Activated T-cell treated with anti-CD3 and anti-CD28 coated beads for 24 hours (primary cell): ENCODE data around the gene POLR3GL.
A peak's percentile ranks its signal among the peaks of the same experiment; 100 is the strongest.

Source experiments
- DNase-seq: peaks from one replicate; pipeline ENCODE4 v3.0.0-alpha.2; 2020; ENCODE audit warnings: low read depth

The POLR3GL gene

DNA sequence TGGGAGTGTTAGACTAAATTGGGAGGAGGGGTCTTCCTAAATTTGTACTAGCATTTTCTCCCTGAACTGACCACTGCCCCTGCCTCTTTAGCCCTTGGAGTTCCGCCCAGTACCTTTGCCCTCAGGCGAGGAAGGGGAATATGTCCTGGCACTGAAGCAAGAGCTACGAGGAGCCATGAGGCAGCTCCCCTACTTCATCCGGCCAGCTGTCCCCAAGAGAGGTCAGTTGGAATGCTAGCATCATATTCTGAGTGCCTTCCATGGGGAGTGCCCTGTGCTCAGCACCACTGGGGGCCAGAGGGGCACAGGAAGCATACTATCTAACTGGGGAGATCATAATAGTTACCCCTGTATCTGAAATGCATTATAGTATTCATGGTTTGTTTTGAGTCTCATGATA is 10.7 kb downstream of the POLR3GL start:
- no peak for DNase-seq

DNA sequence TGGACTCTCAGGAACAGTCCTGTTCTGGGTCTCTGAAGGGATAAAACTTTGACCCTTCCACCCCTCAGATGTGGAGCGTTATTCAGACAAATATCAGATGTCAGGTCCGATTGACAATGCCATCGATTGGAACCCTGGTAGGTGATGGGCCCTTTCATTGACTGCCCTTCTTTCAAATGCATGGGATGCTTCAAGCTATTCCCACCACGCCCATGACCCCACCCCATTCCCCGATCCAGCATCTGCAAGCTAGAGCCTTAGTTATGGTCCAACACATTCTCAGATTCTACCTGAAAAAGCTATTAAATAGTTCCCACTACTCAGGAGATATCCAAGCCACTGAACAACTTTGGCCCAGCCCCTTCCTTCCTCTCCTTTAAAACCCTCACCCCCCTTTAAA is 12.5 kb downstream of the POLR3GL start:
- no peak for DNase-seq

- DNase-seq: peak; percentile 60
These were observed 13.3 kb downstream of the POLR3GL start for GRCh38 chr1:145977486-145978470.

GRCh38 chr1:145978471-145978853 is 14.0 kb downstream of the POLR3GL start:
- DNase-seq: no peak

DNA sequence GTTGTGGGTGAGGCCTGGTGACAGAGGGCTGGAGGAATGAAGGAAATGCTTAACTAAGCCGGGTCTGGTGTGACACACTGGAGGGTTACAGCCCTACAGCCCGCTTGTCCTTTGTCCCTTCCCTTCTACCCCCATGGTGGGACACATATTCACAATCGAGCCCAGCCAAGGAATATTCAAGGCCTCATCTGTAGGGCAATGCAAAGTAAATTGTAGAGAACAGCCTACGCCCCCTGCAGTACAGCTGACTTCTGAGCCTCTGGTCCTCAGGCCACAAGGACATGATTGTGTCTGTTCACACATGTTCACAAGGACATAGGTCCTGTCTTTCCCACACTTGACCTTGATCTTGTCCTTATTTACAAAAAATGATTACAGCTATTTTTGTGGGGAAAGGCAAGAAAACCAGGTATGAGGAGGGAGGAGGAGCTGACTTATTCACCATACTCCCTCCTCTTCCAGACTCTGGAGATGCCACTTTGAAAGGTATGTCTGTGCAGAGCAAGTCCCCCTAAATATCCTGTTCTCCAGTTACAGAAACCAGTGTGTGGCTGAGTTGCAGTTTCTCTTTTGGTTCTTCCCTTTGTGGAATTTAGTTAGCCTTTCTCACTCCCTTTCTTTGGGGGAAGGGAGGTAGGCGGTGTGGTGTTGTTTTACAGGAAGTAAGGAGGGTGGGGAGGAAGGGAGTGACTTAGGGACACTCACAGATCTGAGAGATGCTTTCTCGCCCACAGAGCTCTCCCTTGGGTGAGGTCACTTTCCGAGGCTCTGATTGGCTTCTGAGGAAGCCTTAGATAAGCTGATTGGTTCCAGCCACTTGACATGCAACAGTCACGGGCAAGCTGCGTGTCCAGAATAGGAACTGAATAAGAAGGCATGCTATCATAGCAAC is 14.6 kb downstream of the POLR3GL start:
- DNase-seq: peak; percentile 76

GRCh38 chr1:145979746-145980456 is 15.4 kb downstream of the POLR3GL start:
- no peak for DNase-seq

DNA sequence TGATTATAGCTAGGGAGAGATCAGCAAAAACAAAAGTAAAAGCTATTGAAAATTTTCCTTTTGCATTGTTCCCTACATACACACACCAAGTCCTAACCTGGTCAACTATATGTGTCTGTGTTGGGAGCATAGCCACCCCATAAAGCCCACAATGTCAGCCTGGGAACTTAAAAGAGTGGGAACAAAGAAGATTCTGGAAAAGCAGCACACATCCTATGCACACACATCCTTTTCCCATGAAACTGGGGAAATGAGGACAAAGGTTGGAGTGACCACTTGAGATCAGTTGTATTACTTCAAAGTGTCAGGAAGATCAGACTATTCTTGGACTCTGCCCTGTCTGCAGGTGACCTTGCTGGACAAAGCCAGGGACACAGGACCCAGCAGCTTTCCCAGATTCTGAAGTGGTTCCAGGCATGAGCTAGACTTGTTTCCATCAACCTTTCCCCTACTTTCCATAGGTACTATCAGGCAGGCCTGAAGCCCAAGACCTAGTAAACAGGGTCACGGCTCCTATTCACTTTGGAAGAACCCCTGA is 16.0 kb downstream of the POLR3GL start:
- no peak for DNase-seq

- DNase-seq: no peak
These were observed 17.7 kb downstream of the POLR3GL start for GRCh38 chr1:145982010-145982723.

DNA sequence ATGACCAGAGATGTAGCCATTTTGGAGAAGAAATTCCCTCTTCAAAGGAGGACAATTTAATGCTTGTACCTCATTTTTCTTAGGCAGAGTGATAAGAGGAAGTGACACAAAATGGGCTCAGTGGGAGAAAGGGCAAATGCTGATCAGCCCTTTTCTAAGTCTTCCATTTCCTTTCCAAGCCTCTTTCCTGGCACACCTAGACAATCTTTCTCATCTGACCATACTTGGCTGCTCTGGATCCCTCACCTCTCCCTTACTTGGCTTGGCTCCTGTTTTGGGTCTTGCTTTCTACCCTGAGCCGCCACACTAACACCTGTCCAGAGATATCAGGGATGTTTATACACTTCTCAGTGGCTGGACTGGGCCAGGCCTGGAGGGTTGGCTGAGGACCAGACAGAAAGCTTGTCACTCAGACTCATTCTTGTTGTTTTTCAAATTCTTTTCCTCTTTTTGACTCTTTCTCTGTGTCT is 18.8 kb downstream of the POLR3GL start:
- DNase-seq: no peak

- DNase-seq: no peak
These were observed 19.7 kb downstream of the POLR3GL start for GRCh38 chr1:145983960-145984830.

- no peak for DNase-seq
These were observed 20.6 kb downstream of the POLR3GL start for GRCh38 chr1:145985129-145985501.

GRCh38 chr1:145985502-145986439 is 21.3 kb downstream of the POLR3GL start:
- DNase-seq: no peak

GRCh38 chr1:145986551-145986950 is 22.1 kb downstream of the POLR3GL start:
- no peak for DNase-seq

DNA sequence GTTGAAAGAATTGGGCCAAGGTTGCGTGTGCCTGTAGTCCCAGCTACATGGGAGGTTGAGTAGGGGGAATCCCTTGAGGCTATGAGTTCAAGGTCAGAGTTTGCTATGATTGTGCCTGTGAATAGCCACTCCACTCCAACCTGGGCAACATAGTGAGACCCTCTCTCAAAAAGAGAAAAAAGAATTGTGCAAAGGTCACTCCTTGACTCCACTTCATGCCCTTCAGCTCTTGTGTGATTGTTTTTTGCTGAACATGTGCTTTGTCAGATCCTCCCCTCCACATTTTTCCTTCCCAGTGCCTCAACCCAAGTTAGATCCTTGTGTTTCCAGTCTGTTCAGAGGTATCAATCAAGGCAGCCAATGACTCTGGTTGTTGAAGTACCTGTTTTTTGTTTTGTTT is 23.4 kb downstream of the POLR3GL start:
- no peak for DNase-seq

GRCh38 chr1:145988773-145989172 is 24.3 kb downstream of the POLR3GL start:
- DNase-seq: no peak

DNA sequence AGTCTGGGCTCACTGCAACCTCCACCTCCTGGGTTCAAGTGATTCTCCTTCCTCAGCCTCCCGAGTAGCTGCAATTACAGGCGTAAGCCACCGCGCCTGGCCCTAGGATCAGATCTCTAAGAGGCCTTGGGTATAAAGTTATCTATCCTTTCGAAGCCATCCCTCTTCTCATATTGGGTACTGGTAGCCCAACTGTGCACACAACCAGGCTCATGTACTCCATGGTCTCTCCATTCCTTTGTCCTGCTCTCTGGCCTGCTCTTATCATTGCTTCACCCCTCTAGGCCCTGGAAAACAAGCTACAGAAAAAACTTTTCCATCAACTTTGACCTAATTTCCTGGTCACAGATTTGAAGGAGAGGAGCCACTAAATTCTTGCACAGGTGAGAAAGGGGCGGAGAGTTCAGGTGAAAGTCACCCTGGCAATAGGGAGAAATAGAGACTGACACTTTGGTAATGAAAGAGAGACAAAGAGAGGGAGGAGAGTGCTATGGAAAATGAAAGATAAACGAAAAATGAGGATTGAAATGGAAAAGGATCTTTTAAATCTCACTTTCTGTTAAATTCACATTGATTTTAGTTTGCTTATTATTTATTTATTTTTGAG is 25.9 kb downstream of the POLR3GL start:
- DNase-seq: no peak

DNA sequence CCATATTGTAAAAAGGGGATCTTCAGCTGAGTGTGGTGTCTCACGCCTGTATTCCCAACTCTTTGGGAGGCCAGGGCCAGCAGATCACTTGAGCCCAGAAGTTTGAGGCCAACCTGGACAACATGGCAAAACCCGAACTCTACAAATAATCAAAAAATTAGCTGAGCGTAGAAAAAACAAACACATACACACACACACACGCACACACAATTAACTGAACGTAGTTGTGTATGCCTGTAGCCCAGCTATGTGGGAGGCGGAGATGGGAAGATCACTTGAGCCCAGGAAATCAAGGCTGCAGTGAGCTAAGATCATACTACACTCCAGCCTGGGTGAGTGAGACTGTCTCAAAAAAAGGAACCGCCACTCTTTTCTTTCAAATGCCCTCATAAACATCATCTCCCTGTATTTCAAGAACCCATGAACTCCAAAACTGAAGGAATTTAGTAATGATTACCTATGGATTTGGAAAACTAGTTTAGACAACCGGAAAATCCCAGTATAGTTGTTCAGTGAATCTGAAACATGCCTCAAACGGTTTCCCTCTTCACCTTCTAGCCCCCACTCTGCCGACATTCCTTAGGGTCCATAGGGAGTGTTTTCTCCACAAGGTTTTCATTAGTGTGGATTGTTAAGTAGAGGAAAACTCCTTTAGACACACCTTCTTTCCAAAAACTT is 27.4 kb downstream of the POLR3GL start:
- DNase-seq: no peak

- DNase-seq: no peak
These were observed 28.0 kb downstream of the POLR3GL start for GRCh38 chr1:145992502-145992936.
